Breast epithelium (tissue), 4 donors: ENCODE results near the gene CRYBB2. TPM values are rescaled to one million over a fixed set of nuclear protein-coding genes. Genes with fewer than 3 reads are reported as not detected.
"Not testable (repeated sequence)": the region's sequence is repeated elsewhere in the genome, so short reads cannot be mapped to it uniquely, and the experiment has no call there.

Experiments
- DNase-seq, 2 donors: peaks; one replicate each; pipeline ENCODE4 v3.0.0-alpha.2; 2019; ENCODE audit warnings: low spot score in 2 of 2
- H3K27ac ChIP-seq, 2 donors: fragments of 200-600 bp; sonication (generic) in 1 of 2; one replicate each; pipeline ENCODE4 v1.5.1; 2016 to 2019; ENCODE audit warnings: mild to moderate bottlenecking in 1 of 2
- H3K27me3 ChIP-seq, 2 donors: fragments of 200-600 bp; sonication (generic) in 1 of 2; one replicate each; pipeline versions ENCODE4 v1.5.1 to v1.6.0; 2017 to 2019; ENCODE audit warnings: control low read depth in 1 of 2, mild to moderate bottlenecking in 1 of 2
- H3K36me3 ChIP-seq: fragments of 200-600 bp; one replicate; pipeline ENCODE4 v1.5.1; 2019
- H3K4me1 ChIP-seq, 2 donors: fragments of 200-600 bp; sonication (generic); one replicate each; pipeline ENCODE4 v1.5.1; 2016 to 2019; ENCODE audit warnings: control low read depth in 1 of 2
- H3K4me3 ChIP-seq, 3 donors: fragments of 200-600 bp; sonication (generic); 1 replicate in 2 of 3; 2 replicates in 1 of 3; pipeline ENCODE4 v1.5.1; 2016 to 2019; ENCODE audit warnings: mild to moderate bottlenecking in 3 of 3, moderate library complexity in 2 of 3
- H3K9me3 ChIP-seq, 2 donors: fragments of 200-600 bp; sonication (generic) in 1 of 2; one replicate each; pipeline ENCODE4 v1.5.1; 2016 to 2019; ENCODE audit warnings: control low read depth in 1 of 2
- intact Hi-C: fragments of 100-400 bp; cut with DNase I; formaldehyde crosslinking; loops from one replicate; pipeline ENCODE4 v1.15.1; 2023; ENCODE audit warnings: low total_unique reads
- total RNA-seq, 3 donors: library from RNA; depleted of rRNA; stranded (reverse); fragments of >200 nt; gene quantifications; one replicate each; pipeline ENCODE4 v1.1.0, GENCODE V29; 2016

Gene CRYBB2
- total RNA-seq, 3 donors from 2014 or later = 0.66 TPM; not detected in 2

GRCh38 chr22:25280118-25280517, 60.7 kb downstream of the CRYBB2 start:
- H3K4me3 ChIP-seq, H3K27ac ChIP-seq, intact Hi-C loops, H3K9me3 ChIP-seq, H3K4me1 ChIP-seq, H3K36me3 ChIP-seq, DNase-seq: not testable (repeated sequence)
- H3K27me3 ChIP-seq = peaks cover 0 to 37% of the 10 kb centered on the region in 2 donors

Other genes with a start within 250 kb of the CRYBB2 start
- gene CRYBB3, start 19.8 kb upstream of the CRYBB2 start, total RNA-seq = under 1 TPM in 1 of 3 donors, not detected in 2; 0.66 TPM